PC-9 (cell line): ENCODE measurements around the gene LRRFIP1. TPM values are rescaled to one million over a fixed set of nuclear protein-coding genes. Genes with fewer than 3 reads are reported as not detected.

Experiments used
- BruUV-seq: library from RNA; stranded (reverse); fragments of 400-500 nt; replicated peaks from 2 replicates; lab custom pipeline; 2021; lab: Mats Ljungman, UMichigan
- CTCF ChIA-PET: fragments of 300-600 bp; sonication (Branson Sonifier 250); formaldehyde crosslinking; loops from one replicate; lab custom pipeline; 2022; ENCODE audit warnings: antibody characterized with exemption; lab: Charles Lee
- POLR2A ChIA-PET: fragments of 300-600 bp; sonication (Branson Sonifier 250); formaldehyde crosslinking; loops from one replicate; lab custom pipeline; 2022; ENCODE audit warnings: antibody characterized with exemption; ENCODE audit not compliant: unreplicated experiment; lab: Charles Lee
- DNase-seq, 2 experiments: peaks; one replicate each; pipeline versions ENCODE4 v3.0.0 to v3.0.0-alpha.2; 2015 to 2022; ENCODE audit warnings: mixed read lengths in 1 of 2
- H2AFZ ChIP-seq: fragments of 200-600 bp; sonication (generic); 2 replicates; pipeline ENCODE4 v1.8.1; 2017; ENCODE audit warnings: antibody characterized with exemption
- H3F3A ChIP-seq: fragments of 200-600 bp; sonication (generic); 2 replicates; pipeline ENCODE4 v1.8.1; 2017; ENCODE audit warnings: antibody characterized with exemption, mild to moderate bottlenecking, low read depth; ENCODE audit not compliant: insufficient read depth
- H3K27ac ChIP-seq: fragments of 200-600 bp; sonication (generic); 2 replicates; pipeline ENCODE4 v1.6.1; 2016; ENCODE audit warnings: mixed run types
- H3K27me3 ChIP-seq: fragments of 200-600 bp; sonication (generic); 2 replicates; pipeline ENCODE4 v1.6.1; 2016; ENCODE audit warnings: low read depth, mixed run types; ENCODE audit not compliant: insufficient read depth
- H3K36me3 ChIP-seq: fragments of 200-600 bp; sonication (generic); 2 replicates; pipeline ENCODE4 v1.6.1; 2016; ENCODE audit warnings: low read depth, mixed run types
- H3K4me1 ChIP-seq: fragments of 200-600 bp; sonication (generic); replicated peaks from 2 replicates; pipeline ENCODE4 v1.6.1; 2016; ENCODE audit warnings: mixed run types; ENCODE audit not compliant: insufficient read depth
- H3K4me2 ChIP-seq: fragments of 200-600 bp; sonication (generic); 2 replicates; pipeline ENCODE4 v1.6.1; 2017; ENCODE audit warnings: mixed run types
- H3K4me3 ChIP-seq: fragments of 200-600 bp; sonication (generic); 2 replicates; pipeline ENCODE4 v1.6.1; 2016; ENCODE audit warnings: mixed run types
- H3K79me2 ChIP-seq: fragments of 200-600 bp; sonication (generic); 2 replicates; pipeline ENCODE4 v1.6.1; 2017; ENCODE audit warnings: low read depth, mixed run types
- H3K9me2 ChIP-seq: fragments of 200-600 bp; sonication (generic); 2 replicates; pipeline ENCODE4 v1.8.1; 2017; ENCODE audit warnings: mild to moderate bottlenecking; ENCODE audit not compliant: insufficient read depth
- H3K9me3 ChIP-seq: fragments of 200-600 bp; sonication (generic); 2 replicates; pipeline ENCODE4 v1.8.1; 2016; ENCODE audit warnings: low read depth; ENCODE audit not compliant: insufficient read depth
- H4K20me1 ChIP-seq: fragments of 200-600 bp; sonication (generic); 2 replicates; pipeline ENCODE4 v1.8.1; 2017; ENCODE audit not compliant: insufficient read depth
- EZH2 ChIP-seq: fragments of 200-600 bp; sonication (generic); IDR thresholded peaks from 2 replicates; pipeline ENCODE4 v1.8.0; 2017; ENCODE audit warnings: antibody characterized with exemption, low read depth
- intact Hi-C: fragments of 100-400 bp; cut with micrococcal nuclease; formaldehyde crosslinking; loops from one replicate; pipeline ENCODE4 v1.10.0; 2022; ENCODE audit not compliant: unreplicated experiment
- total RNA-seq: library from RNA; stranded (reverse); gene quantifications from 2 replicates; pipeline ENCODE4 v1.2.3, GENCODE V29; 2021
- TF ChIP-seq, protein P1 (sequence below): fragments of 200-600 bp; sonication (generic); conservative IDR thresholded peaks from 2 replicates; pipeline ENCODE4 v1.6.1; 2017; ENCODE audit warnings: mixed run types, antibody characterized with exemption, mild to moderate bottlenecking, moderate library complexity

Gene LRRFIP1
- total RNA-seq, 1 experiment from 2014 or later: 238 TPM

DNA sequence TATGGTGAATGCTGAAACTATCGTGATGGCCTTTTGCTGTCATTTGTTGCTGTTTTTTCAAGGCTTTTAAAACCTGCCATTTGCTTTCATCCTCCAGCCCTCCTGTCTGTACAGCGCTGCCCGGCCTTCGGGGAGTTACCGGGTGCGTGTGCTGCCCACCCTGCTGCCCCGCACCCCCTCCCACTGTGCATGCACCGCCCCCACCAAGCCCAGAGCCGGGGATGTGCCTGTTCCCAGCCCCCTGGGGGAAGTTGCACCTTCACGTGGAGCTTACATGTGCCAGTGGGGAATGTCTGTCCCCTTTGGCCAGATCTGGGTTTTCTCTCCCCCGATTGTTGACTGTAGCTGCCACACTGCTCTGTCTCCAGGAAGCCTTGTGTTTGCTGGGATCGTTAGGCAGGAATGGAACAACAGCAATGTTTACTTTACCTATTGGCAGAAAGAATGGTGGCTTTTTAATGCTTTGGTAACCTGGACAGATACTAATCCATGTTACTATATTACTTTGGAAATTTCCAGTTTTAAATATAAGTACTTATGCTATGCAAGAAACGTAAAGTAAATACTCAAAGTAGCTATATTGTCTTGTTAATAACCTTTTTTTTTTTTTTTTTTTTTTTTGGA, 106.4 kb downstream of the LRRFIP1 start:
- Histone ChIP-seq H2AFZ (no peak overlapping the region), H3K36me3 (peaks cover 28% of the 10 kb centered on the region), H3K4me3 (no peak overlapping the region), H3K27ac (peak overlapping the region; percentile 25; the same call in 1 of the 2 replicates), H3K9me2 (no peaks in the 10 kb centered on the region), H3K4me2 (no peak overlapping the region), H3K79me2 (peaks cover 98% of the 10 kb centered on the region), H4K20me1 (peaks cover 95% of the 10 kb centered on the region), H3K4me1 (peaks cover 31% of the 10 kb centered on the region), H3K9me3 (no peaks in the 10 kb centered on the region), H3F3A (peaks cover 23% of the 10 kb centered on the region; the same call in 1 of the 2 replicates), H3K27me3 (no peaks in the 10 kb centered on the region)
- ChIA-PET CTCF (interaction anchor here (0.6 to 1.4 kb wide), 5 partner anchors 46 to 473 kb away, joined by 3 to 12 read pairs (median 7); no protein-coding TSS in a partner anchor), POLR2A (interaction anchor here (0.6 to 0.7 kb wide), 2 partner anchors 71 to 213 kb away, joined by 4 to 26 read pairs; no protein-coding TSS in a partner anchor)
- DNase-seq: no peak
- intact Hi-C loops: no loop called here
- TF ChIP-seq, protein P1, sequence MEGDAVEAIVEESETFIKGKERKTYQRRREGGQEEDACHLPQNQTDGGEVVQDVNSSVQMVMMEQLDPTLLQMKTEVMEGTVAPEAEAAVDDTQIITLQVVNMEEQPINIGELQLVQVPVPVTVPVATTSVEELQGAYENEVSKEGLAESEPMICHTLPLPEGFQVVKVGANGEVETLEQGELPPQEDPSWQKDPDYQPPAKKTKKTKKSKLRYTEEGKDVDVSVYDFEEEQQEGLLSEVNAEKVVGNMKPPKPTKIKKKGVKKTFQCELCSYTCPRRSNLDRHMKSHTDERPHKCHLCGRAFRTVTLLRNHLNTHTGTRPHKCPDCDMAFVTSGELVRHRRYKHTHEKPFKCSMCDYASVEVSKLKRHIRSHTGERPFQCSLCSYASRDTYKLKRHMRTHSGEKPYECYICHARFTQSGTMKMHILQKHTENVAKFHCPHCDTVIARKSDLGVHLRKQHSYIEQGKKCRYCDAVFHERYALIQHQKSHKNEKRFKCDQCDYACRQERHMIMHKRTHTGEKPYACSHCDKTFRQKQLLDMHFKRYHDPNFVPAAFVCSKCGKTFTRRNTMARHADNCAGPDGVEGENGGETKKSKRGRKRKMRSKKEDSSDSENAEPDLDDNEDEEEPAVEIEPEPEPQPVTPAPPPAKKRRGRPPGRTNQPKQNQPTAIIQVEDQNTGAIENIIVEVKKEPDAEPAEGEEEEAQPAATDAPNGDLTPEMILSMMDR: no peak
- no peak for TF ChIP-seq EZH2
- BruUV-seq: no TSS peak

DNA sequence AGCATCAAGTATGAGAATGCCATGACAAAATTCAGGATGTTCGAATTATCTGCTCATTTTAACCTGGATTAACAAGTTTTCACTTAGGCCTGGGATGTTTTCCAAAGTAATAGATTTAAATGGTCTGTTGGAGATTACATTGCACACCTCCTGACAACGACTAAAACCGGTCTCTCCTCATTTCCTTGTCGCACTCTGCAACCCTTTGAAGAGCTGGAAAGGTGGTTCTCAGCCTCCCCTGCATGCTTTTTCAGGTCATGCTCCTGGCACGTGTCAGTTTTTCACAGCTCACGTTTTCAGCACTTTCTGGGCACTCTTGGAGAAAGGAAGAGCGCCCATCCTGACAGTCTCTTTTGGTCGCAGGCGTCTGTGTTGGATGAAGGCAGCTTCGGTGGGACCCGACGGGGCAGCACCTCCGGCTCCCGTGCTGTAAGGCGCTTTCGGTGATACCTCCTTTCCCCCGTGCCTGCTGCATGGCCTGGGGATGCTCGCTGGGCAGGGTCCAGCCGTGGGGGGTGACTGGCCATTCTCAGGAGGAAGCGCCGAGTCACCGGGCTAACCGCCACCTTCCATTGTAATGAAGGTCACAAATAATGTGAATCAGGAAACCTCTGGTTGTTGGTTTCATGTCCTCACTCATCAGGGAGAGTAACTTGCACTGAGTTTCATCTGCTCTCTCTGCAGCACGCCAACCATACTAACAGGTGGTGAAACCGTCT, 107.7 kb downstream of the LRRFIP1 start:
- Histone ChIP-seq H2AFZ (no peak overlapping the region), H3K4me2 (no peak overlapping the region), H3K27me3 (no peaks in the 10 kb centered on the region), H3K36me3 (peaks cover 27% of the 10 kb centered on the region), H3K4me1 (peaks cover 27% of the 10 kb centered on the region), H3K9me3 (no peaks in the 10 kb centered on the region), H4K20me1 (peaks cover 95% of the 10 kb centered on the region), H3K4me3 (no peak overlapping the region), H3K9me2 (no peaks in the 10 kb centered on the region), H3K27ac (no peak overlapping the region), H3F3A (peaks cover 20% of the 10 kb centered on the region; the same call in 1 of the 2 replicates), H3K79me2 (peaks cover 98% of the 10 kb centered on the region)
- no TSS peak for BruUV-seq
- ChIA-PET CTCF (no interaction called here), POLR2A (no interaction called here)
- intact Hi-C loops: no loop called here
- DNase-seq: no peak
- no peak for TF ChIP-seq EZH2
- TF ChIP-seq, protein P1: no peak

DNA sequence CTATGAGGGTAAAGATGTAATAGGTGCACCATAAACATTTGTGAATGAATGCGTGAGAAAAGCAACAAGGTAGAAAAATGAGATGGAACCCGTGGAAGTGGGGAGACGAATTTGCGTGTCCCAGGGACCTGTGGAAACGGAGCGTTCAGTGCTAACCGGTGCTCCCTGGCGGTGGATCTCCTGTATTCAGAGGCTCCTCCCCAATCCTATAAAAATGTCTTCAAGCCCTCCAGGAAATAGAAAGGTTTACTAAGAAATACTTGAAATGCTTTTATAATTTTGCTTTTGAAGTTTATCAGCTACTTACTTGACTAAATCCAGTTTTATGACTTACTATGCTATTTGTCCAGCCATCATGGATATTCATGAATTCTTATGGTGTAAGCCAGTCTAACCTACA, 108.4 kb downstream of the LRRFIP1 start:
- intact Hi-C loops: no loop called here
- CTCF ChIA-PET: no interaction called here
- POLR2A ChIA-PET: no interaction called here
- no peak for DNase-seq
- Histone ChIP-seq H3K27ac (no peak overlapping the region), H3K27me3 (no peaks in the 10 kb centered on the region), H2AFZ (no peak overlapping the region), H4K20me1 (peaks cover 94% of the 10 kb centered on the region), H3K4me2 (no peak overlapping the region), H3K79me2 (peaks cover 98% of the 10 kb centered on the region), H3F3A (peaks cover 24% of the 10 kb centered on the region; the same call in 1 of the 2 replicates), H3K4me1 (peaks cover 21% of the 10 kb centered on the region), H3K36me3 (peaks cover 24% of the 10 kb centered on the region), H3K9me3 (no peaks in the 10 kb centered on the region), H3K9me2 (no peaks in the 10 kb centered on the region), H3K4me3 (no peak overlapping the region)
- BruUV-seq: no TSS peak
- TF ChIP-seq, protein P1: no peak
- TF ChIP-seq EZH2: no peak
